Activated T-cell treated with anti-CD3 and anti-CD28 coated beads for 48 hours (primary cell): ENCODE results near the gene PRM3.

Experiments used
- DNase-seq: peaks from one replicate; pipeline ENCODE4 v3.0.0-alpha.2; 2020; ENCODE audit warnings: low read depth

PRM3 gene

GRCh38 chr16:11258553-11259492 lies 14.6 kb downstream of the PRM3 start:
- DNase-seq, result no peak

GRCh38 chr16:11257131-11257938 lies 16.1 kb downstream of the PRM3 start:
- DNase-seq, result no peak

GRCh38 chr16:11256661-11257130 lies 16.7 kb downstream of the PRM3 start:
- peak; percentile 68 for DNase-seq

DNA sequence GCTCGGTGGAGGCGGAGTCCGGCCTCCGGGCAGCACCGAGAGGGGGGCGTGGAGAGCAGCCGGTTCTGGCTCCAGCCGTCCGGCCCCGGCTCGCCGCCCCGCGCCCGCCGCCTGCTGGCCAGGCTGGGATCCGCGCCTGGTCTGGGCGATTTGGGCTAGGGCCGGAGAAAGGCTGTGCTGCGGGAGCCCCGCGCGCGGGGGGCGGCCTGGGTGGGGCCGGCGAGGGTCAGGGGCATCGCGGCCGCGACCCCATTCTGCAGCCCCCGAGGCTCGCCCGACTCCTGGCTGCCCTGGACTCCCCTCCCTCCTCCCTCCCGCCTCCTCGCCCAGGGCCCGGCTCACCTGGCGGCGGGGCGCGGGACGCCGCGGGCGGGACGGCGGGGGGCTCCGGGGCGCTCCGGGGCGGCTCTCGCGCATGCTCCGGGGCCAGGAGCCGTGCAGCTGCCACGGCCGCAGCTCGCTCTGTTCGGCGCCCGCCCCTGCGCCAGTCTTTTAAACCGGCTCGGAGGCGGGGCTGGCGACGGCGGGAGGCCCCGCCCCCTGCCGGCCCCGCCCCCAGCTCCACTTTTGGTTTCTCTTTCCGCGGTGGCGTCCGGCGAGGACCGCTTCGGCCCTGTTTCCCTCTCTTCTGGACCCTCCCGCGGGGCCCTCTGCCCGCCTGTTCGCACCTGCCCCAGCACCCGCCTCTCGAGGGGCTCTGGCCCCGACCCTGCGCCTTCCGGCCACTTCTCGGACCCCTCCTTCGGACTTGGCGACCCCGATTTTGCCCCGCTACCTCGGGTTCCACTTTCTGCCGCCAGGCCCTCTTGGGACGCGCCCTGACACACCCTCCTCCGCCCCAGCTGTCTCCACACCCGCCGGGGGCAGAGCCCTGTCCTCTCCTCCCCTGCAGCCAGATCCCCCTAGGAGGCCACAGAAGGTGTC lies 17.4 kb downstream of the PRM3 start, which contains the start of gene SOCS1:
Gene SOCS1 (minus strand): TSS at position 468 of the 924 bp plus-strand sequence. CDS start 726 bp downstream, outside the sequence.
- peak; percentile 91 for DNase-seq

DNA sequence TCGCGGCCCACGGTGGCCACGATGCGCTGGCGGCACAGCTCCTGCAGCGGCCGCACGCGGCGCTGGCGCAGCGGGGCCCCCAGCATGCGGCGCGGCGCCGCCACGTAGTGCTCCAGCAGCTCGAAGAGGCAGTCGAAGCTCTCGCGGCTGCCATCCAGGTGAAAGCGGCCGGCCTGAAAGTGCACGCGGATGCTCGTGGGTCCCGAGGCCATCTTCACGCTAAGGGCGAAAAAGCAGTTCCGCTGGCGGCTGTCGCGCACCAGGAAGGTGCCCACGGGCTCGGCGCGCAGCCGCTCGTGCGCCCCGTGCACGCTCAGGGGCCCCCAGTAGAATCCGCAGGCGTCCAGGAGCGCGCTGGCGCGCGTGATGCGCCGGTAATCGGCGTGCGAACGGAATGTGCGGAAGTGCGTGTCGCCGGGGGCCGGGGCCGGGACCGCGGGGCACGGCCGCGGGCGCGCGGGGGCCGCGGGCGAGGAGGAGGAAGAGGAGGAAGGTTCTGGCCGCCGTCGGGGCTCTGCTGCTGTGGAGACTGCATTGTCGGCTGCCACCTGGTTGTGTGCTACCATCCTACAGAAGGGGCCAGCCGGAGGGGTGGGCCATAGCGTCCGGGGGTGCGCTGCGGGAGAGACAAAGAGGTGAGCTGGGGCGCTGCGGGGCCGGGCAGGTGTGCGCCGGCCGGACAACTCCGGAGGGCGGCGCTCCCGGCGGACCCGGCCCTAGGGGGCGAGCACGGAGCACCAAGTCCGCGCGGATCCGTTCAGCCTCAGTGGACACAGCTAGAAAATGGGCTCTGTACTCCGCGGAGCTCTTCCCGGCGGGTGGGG lies 18.3 kb downstream of the PRM3 start:
- DNase-seq, result no peak

- no peak for DNase-seq
Observed at GRCh38 chr16:11253995-11254912, 19.2 kb downstream of the PRM3 start.

GRCh38 chr16:11253009-11253994 lies 20.1 kb downstream of the PRM3 start:
- DNase-seq, result no peak

GRCh38 chr16:11252482-11252931 lies 20.9 kb downstream of the PRM3 start:
- DNase-seq, result no peak

GRCh38 chr16:11251525-11252481 lies 21.6 kb downstream of the PRM3 start:
- peak; percentile 80 for DNase-seq

- no peak for DNase-seq
Observed at GRCh38 chr16:11250786-11251524, 22.5 kb downstream of the PRM3 start.

DNA sequence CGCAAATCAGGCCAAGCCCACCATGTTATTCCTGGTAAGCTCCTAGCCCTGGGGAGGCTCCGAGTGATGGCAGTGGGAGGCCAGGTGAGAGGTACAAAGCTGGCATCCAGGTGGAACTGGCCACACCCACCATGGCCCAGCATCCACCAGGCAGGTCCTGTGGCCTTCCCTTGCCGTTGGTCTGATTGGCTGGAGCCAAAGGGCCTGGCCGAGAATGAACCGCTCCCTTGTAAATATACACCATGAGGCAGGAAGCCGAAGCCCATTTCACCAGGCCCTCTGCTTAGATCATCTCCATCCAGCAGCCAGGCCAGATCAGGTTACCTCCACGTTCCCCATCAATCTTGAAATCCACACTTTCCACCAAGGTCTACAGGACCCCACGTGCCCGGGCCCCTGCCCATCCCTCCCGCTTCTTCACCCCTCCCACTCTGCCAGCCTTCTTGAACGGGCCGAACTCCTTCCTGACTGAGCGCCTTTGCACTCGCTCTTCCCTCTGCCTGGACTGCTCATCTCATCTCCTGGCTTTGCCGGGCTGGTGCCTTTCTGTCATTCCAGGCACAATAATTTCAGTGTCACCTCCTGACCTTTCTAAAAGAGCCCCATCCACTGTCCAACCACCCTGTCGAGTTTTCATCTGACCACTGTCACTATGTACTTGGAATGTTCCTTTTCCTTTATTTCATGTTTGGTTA lies 23.2 kb downstream of the PRM3 start:
- DNase-seq, result no peak

DNA sequence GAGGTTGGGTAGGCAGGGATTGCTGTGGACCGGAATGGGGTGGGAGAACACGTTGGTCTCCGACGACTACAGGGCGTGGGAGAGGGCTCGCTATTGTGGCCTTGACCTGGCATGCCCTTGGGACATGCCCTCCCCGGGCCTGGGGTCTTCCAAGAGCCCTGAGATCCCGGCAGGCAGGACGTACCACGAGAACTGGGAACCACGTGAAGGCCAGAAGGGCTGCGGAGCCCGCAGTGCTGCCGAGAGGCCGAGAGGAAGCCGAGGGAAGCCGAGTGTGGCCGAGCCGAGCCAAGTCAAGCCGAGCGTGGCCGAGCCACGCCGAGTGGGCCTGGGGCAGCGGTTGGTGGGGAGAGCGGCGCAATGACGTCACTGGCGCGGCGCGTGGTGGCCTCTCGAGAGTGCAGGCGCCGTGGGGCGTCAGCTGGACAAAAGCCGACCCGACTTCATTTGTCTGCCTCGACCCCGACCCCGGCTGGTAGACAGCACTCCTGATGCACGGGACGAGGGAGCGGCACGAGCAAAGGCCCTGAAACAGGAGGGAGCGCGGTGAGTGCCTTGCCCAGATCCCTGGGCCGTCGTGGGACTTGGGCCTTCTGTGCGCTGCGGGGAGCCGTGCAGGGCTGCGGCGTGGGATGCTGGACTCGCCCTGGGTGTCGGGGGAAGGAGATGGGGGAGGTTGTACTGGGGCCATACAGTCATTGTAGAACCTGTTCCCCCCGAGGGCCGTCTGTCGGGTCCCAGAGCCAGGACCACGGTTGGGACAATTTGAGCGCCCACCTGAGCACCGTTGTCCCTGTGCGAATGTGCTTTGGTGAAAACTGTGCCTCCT lies 24.0 kb downstream of the PRM3 start:
- DNase-seq, result no peak

DNA sequence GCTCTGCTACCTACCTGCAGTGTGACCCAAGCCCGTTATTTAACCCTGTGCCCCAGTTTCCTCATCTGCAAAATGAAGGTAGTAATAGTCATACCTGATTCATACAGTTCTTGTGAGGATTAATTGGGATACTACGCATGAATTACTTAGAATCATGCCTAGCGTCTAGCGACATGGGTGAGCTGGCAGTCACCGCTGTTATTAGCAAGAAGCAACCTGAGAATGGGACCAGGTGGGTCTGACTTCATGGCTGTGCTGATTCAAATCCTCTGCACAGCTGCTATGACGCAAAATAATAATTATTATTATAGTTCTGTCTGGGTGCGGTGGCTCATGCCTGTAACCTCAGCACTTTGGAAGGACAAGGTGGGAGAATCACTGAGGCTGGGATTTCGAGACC lies 25.3 kb downstream of the PRM3 start:
- no peak for DNase-seq

DNA sequence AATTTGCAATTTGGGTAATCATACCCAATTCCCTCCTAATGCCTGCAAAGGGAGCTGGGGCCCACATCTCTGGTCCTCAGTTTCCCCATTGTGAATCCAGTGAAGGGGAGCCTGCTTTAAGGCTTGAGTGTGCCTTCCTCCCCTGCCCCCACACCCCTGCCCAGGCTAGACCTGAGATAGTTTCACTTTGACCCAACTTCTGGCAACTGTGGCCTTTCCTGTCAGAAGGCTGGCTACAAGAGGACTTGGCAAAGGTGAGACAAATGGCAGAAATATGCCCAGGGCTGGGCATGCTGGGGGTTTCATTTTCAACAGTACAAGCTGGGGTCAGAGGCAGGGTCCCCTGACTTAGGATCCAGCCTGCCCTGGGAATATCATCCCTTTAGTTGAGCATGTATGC lies 27.4 kb downstream of the PRM3 start:
- DNase-seq, result no peak

DNA sequence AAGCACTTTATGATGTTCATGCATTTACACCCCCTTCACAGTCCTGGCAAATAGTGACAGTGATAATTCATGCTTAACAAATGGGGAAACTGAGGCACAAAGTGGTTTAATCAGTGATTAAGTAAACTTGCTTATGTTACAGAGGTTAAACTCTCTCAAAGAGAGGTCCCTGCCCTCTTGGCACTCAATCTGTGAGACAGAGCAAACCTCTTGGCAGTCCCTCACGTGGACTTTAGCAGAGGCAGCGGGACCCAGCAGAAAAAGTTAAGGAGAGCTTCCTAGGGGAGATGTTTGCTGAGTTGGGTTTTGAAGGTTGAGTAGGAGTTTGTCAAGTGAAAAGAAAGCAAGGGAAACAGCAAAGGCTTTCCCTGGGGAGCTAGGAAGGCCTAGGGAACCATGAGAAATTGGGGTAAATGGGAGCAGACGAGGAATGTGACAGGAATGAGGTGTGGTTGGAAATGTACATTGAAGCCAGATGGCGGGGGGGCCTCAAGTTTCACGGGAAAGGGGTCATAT lies 28.1 kb downstream of the PRM3 start:
- DNase-seq, result no peak
